ENCODE measurements around the gene MTHFD2L. TPM values are rescaled to one million over a fixed set of nuclear protein-coding genes. Genes with fewer than 3 reads are reported as not detected.

MTHFD2L gene
- total RNA-seq, 1 experiment from 2014 or later = 11.6 TPM

GRCh38 chr4:74252933-74253332 is 95.0 kb downstream of the MTHFD2L start:
- H3K27me3 ChIP-seq (ENCODE audit: insufficient read depth, low read length) = no peaks in the 10 kb centered on the region
- no peak overlapping the region for H3K9ac ChIP-seq (ENCODE audit: extremely low read depth, insufficient read length, low read length)
- no peak overlapping the region for H3K27ac Mint-ChIP-seq
- no peak overlapping the region for H3K4me2 ChIP-seq (ENCODE audit: insufficient read depth, insufficient read length, low read length)
- no peak overlapping the region for H2AK5ac ChIP-seq (ENCODE audit: insufficient read length, low read length)
- H3K36me3 Mint-ChIP-seq (ENCODE audit: insufficient read depth in 1 of 3, low read depth in 3 of 3) = peaks cover 9 to 17% (median 10%) of the 10 kb centered on the region in 3 experiments
- H3K4me1 ChIP-seq (ENCODE audit: insufficient read depth, low read length) = no peaks in the 10 kb centered on the region
- no peak overlapping the region for H2BK5ac ChIP-seq (ENCODE audit: insufficient read length, low read length)
- H2AFZ ChIP-seq (ENCODE audit: low read length) = no peak overlapping the region
- H3K56ac ChIP-seq (ENCODE audit: insufficient read length, low read depth, low read length) = no peak overlapping the region
- H3K79me2 ChIP-seq (ENCODE audit: insufficient read depth, low read length) = no peaks in the 10 kb centered on the region
- no peak for DNase-seq
- no peak overlapping the region for H3T11ph ChIP-seq (ENCODE audit: low read length)
- H3K9me3 Mint-ChIP-seq = peaks cover 14 to 17% of the 10 kb centered on the region in 2 experiments
- H3K9me3 ChIP-seq (ENCODE audit: control insufficient read depth, low read depth, low read length) = no peaks in the 10 kb centered on the region
- no peak overlapping the region for H2BK15ac ChIP-seq (ENCODE audit: low read depth, low read length)
- H3K27me3 Mint-ChIP-seq (ENCODE audit: low read depth) = no peaks in the 10 kb centered on the region
- no peak overlapping the region for H2BK20ac ChIP-seq (ENCODE audit: low read depth, low read length, poor library complexity, severe bottlenecking)
- H3K18ac ChIP-seq (ENCODE audit: insufficient read length, low read depth, low read length) = no peak overlapping the region
- no peak overlapping the region for H2BK120ac ChIP-seq (ENCODE audit: low read depth, low read length, poor library complexity, severe bottlenecking)
- H3K4me1 Mint-ChIP-seq = no peaks in the 10 kb centered on the region
- no peak overlapping the region for H3K4me3 Mint-ChIP-seq
- H4K5ac ChIP-seq (ENCODE audit: insufficient read length, low read depth, low read length) = no peak overlapping the region
- H3K23ac ChIP-seq (ENCODE audit: insufficient read length, low read depth, low read length) = no peak overlapping the region
- H3K23me2 ChIP-seq (ENCODE audit: insufficient read length, low read depth, low read length, poor library complexity, severe bottlenecking) = no peaks in the 10 kb centered on the region
- no peaks in the 10 kb centered on the region for H4K20me1 ChIP-seq (ENCODE audit: control insufficient read depth, insufficient read depth, insufficient read length)
- no peak overlapping the region for H4K91ac ChIP-seq (ENCODE audit: insufficient read length, low read depth, low read length)
- no peak overlapping the region for H3K14ac ChIP-seq (ENCODE audit: insufficient read depth, low read length)
- no peak overlapping the region for H4K8ac ChIP-seq (replicated peaks; ENCODE audit: insufficient read length, low read depth, low read length)
- H3K4ac ChIP-seq (ENCODE audit: low read depth, low read length) = no peak overlapping the region
- no peaks in the 10 kb centered on the region for H3K79me1 ChIP-seq (ENCODE audit: insufficient read depth, low read depth, low read length, poor library complexity, severe bottlenecking)
- H3K27ac ChIP-seq (ENCODE audit: insufficient read length, low read depth, low read length) = no peak overlapping the region
- H2BK12ac ChIP-seq (ENCODE audit: insufficient read length, low read depth, low read length) = no peak overlapping the region
- TF ChIP-seq CTCF (conservative IDR thresholded peaks at IDR 0.05) = no peak

All from H9 (cell line).